GM12878 (cell line): ENCODE results near the gene CCNH. TPM values are rescaled to one million over a fixed set of nuclear protein-coding genes. Genes with fewer than 3 reads are reported as not detected.

ENCODE experiments used
- ATAC-seq: fragments of 200-7000 bp; cut with Tn5 transposase; 3 replicates; pipeline ENCODE4 v1.9.1; 2020; ENCODE audit warnings: mild to moderate bottlenecking, moderate library complexity
- BruUV-seq: library from RNA; stranded (reverse); fragments of 400-500 nt; replicated peaks from 2 replicates; lab custom pipeline; 2021; lab: Mats Ljungman, UMichigan
- CTCF ChIA-PET: fragments of 300-600 bp; sonication (Branson Sonifier 250); formaldehyde crosslinking; extraction: SDS; loops from one replicate; lab custom pipeline; 2021; ENCODE audit warnings: inconsistent platforms; lab: Yijun Ruan, JAX
- POLR2A ChIA-PET: fragments of 350-600 bp; formaldehyde crosslinking; extraction: SDS; loops from one replicate; lab custom pipeline; 2021; ENCODE audit warnings: inconsistent platforms; lab: Charles Lee
- RAD21 ChIA-PET: fragments of 300-600 bp; sonication (Branson Sonifier 250); formaldehyde crosslinking; loops from one replicate; lab custom pipeline; 2023; ENCODE audit warnings: antibody characterized with exemption; ENCODE audit not compliant: unreplicated experiment; lab: Charles Lee
- SMC1A ChIA-PET: fragments of 300-600 bp; sonication (Branson Sonifier 250); formaldehyde crosslinking; loops from one replicate; lab custom pipeline; 2023; ENCODE audit not compliant: unreplicated experiment, uncharacterized antibody; lab: Charles Lee
- DNase-seq: peaks from one replicate; pipeline ENCODE4 v3.0.0-alpha.2; 2011; ENCODE audit warnings: low read depth, low spot score
- FAIRE-seq: peaks from 3 replicates; lab custom pipeline; 2011; peaks lifted over from hg19 to GRCh38; lab: Jason Lieb, UNC
- H2AFZ ChIP-seq: 2 replicates; pipeline ENCODE4 v1.6.0; 2011; ENCODE audit warnings: low read depth, low read length, control low read depth; ENCODE audit not compliant: control insufficient read depth
- H3K27ac ChIP-seq: 2 replicates; pipeline ENCODE4 v1.5.1; 2011; ENCODE audit warnings: control low read depth; ENCODE audit not compliant: control insufficient read depth, insufficient read depth
- H3K27me3 ChIP-seq, 2 experiments: replicated peaks in 1 of 2; 2 replicates each; pipeline versions ENCODE4 v1.6.0 to v1.6.1; 2011; ENCODE audit warnings: low read length in 1 of 2; ENCODE audit not compliant: control insufficient read depth in 2 of 2, insufficient read depth in 2 of 2
- H3K36me3 ChIP-seq, 2 experiments: 2 replicates each; pipeline ENCODE4 v1.5.1; 2011; ENCODE audit warnings: low read length in 1 of 2; ENCODE audit not compliant: control insufficient read depth in 2 of 2, insufficient read depth in 2 of 2
- H3K4me1 ChIP-seq: 2 replicates; pipeline ENCODE4 v1.6.1; 2011; ENCODE audit warnings: mild to moderate bottlenecking, low read length, moderate library complexity, mixed read lengths; ENCODE audit not compliant: control insufficient read depth, insufficient read depth
- H3K4me2 ChIP-seq: 2 replicates; pipeline ENCODE4 v1.6.0; 2011; ENCODE audit warnings: control low read depth; ENCODE audit not compliant: control insufficient read depth, insufficient read depth
- H3K4me3 ChIP-seq: fragments of 200-600 bp; sonication (generic); 2 replicates; pipeline ENCODE4 v1.5.1; 2016
- H3K79me2 ChIP-seq: 2 replicates; pipeline ENCODE4 v1.6.0; 2011; ENCODE audit warnings: low read length; ENCODE audit not compliant: control insufficient read depth, insufficient read depth
- H3K9ac ChIP-seq: 2 replicates; pipeline ENCODE4 v1.8.0; 2011; ENCODE audit warnings: low read length, control low read depth, mixed read lengths; ENCODE audit not compliant: control insufficient read depth, insufficient read depth
- H3K9me3 ChIP-seq: replicated peaks from 3 replicates; pipeline ENCODE4 v1.5.1; 2011; ENCODE audit warnings: mild to moderate bottlenecking, low read length; ENCODE audit not compliant: control insufficient read depth, insufficient read depth
- H4K20me1 ChIP-seq: 2 replicates; pipeline ENCODE4 v1.6.0; 2011; ENCODE audit not compliant: control insufficient read depth, insufficient read depth
- CBX5 ChIP-seq: sonication (generic); IDR thresholded peaks from 2 replicates; pipeline ENCODE4 v1.6.1; 2016; ENCODE audit warnings: low read depth, moderate library complexity, mild to moderate bottlenecking, inconsistent platforms
- E2F8 ChIP-seq: fragments of 450-650 bp; IDR thresholded peaks from 2 replicates; pipeline ENCODE4 v1.6.1; 2018; ENCODE audit warnings: mild to moderate bottlenecking, low read depth, moderate library complexity; ENCODE audit not compliant: partially characterized antibody
- EZH2 ChIP-seq: IDR thresholded peaks from 2 replicates; pipeline ENCODE4 v1.6.1; 2012; ENCODE audit warnings: low read depth, mild to moderate bottlenecking, control low read depth, inconsistent platforms, low read length, borderline replicate concordance; ENCODE audit not compliant: control insufficient read depth
- IRF4 ChIP-seq: IDR thresholded peaks from 2 replicates; pipeline ENCODE4 v1.6.1; 2011; ENCODE audit warnings: low read depth, low read length
- LARP7 ChIP-seq: fragments of 450-650 bp; IDR thresholded peaks from 2 replicates; pipeline ENCODE4 v1.6.1; 2017; ENCODE audit warnings: mild to moderate bottlenecking
- SMC3 ChIP-seq: IDR thresholded peaks from 2 replicates; pipeline ENCODE4 v1.6.1; 2011; ENCODE audit warnings: low read length, improper control_type of control experiment, borderline replicate concordance
- WGBS: methylation state at CpG from one replicate; pipeline ENCODE4 v1.1.6; 2016; ENCODE audit warnings: low lambda C conversion rate; ENCODE audit not compliant: insufficient replicate concordance, insufficient coverage; ENCODE audit errors: missing lambda C conversion rate; 5-methylcytosine and 5-hydroxymethylcytosine counted together
- in situ Hi-C: fragments of 300-500 bp; cut with MboI; formaldehyde crosslinking; loops from 9 replicates; pipeline ENCODE4 v1.14.3; 2018; ENCODE audit warnings: mixed read lengths
- intact Hi-C: fragments of 100-400 bp; cut with micrococcal nuclease; formaldehyde crosslinking; loops from one replicate; pipeline ENCODE4 v1.14.2; 2022; ENCODE audit not compliant: unreplicated experiment
- polyA plus RNA-seq, 11 experiments: library from polyadenylated mRNA; depleted of rRNA in 4 of 11; unstranded in 6 of 11; stranded (reverse) in 5 of 11; fragments of >200 nt; fragmentation: Nextera tagmentation in 4 of 11; fragmentation: Illumina TruSeq in 1 of 11; extraction: Ambion mirVana in 4 of 11; extraction: Trizol in 1 of 11; gene quantifications; 1 replicate in 1 of 11; 2 replicates in 10 of 11; pipeline versions ENCODE4 v1.2.1 to v1.2.3, GENCODE V29; 2011 to 2016; ENCODE audit warnings: inconsistent platforms in 2 of 11, missing spikeins in 2 of 11, low read depth in 1 of 11
- total RNA-seq, 4 experiments: library from RNA; depleted of rRNA in 3 of 4; stranded (reverse); fragments of >200 nt in 3 of 4; fragmentation: Illumina TruSeq in 1 of 4; extraction: Trizol in 1 of 4; gene quantifications; 2 replicates each; pipeline versions ENCODE4 v1.2.1 to v1.2.3, GENCODE V29; 2013 to 2021
- TF ChIP-seq, protein P1 (sequence below): IDR thresholded peaks from 2 replicates; pipeline ENCODE4 v1.6.1; 2011; ENCODE audit warnings: mild to moderate bottlenecking, low read depth, low read length, moderate library complexity; ENCODE audit not compliant: insufficient replicate concordance
- TF ChIP-seq, protein P2 (sequence below): fragments of 450-650 bp; IDR thresholded peaks from 2 replicates; pipeline ENCODE4 v1.6.1; 2017; ENCODE audit warnings: borderline replicate concordance

CCNH gene
- total and polyA plus RNA-seq, 10 of the 15 experiments (the other 5 are each of a cell fraction or from before 2014, with no cell fraction given) = 43.9 to 116 (median 81.4) TPM

GRCh38 chr5:87383216-87383615 is 29.5 kb downstream of the CCNH start:
- no peak overlapping the region for H3K27ac ChIP-seq
- ATAC-seq = no peak
- 96% methylated on average over 1 of the region's 1 CpG for WGBS
- no peak overlapping the region for H3K9ac ChIP-seq
- FAIRE-seq = peak; percentile 81
- H2AFZ ChIP-seq = no peak overlapping the region
- SMC1A ChIA-PET = interaction anchor here (1.5 to 2.7 kb wide), 6 partner anchors 10 to 313 kb away, joined by 4 to 15 read pairs (median 5); no protein-coding TSS in a partner anchor
- H4K20me1 ChIP-seq = no peaks in the 10 kb centered on the region
- peaks cover 0 to 26% of the 10 kb centered on the region in 2 experiments; a peak in 3 of 4 replicates for H3K36me3 ChIP-seq
- TF ChIP-seq, protein P1, sequence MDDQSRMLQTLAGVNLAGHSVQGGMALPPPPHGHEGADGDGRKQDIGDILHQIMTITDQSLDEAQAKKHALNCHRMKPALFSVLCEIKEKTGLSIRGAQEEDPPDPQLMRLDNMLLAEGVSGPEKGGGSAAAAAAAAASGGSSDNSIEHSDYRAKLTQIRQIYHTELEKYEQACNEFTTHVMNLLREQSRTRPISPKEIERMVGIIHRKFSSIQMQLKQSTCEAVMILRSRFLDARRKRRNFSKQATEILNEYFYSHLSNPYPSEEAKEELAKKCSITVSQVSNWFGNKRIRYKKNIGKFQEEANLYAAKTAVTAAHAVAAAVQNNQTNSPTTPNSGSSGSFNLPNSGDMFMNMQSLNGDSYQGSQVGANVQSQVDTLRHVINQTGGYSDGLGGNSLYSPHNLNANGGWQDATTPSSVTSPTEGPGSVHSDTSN = no peak
- TF ChIP-seq E2F8 (no peak), SMC3 (no peak), LARP7 (no peak), CBX5 (no peak), EZH2 (no peak), IRF4 (no peak)
- TF ChIP-seq, protein P2, sequence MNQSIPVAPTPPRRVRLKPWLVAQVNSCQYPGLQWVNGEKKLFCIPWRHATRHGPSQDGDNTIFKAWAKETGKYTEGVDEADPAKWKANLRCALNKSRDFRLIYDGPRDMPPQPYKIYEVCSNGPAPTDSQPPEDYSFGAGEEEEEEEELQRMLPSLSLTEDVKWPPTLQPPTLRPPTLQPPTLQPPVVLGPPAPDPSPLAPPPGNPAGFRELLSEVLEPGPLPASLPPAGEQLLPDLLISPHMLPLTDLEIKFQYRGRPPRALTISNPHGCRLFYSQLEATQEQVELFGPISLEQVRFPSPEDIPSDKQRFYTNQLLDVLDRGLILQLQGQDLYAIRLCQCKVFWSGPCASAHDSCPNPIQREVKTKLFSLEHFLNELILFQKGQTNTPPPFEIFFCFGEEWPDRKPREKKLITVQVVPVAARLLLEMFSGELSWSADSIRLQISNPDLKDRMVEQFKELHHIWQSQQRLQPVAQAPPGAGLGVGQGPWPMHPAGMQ = no peak
- TF ChIP-seq, all 136 proteins: peak for 0
- RAD21 ChIA-PET = interaction anchor here (0.9 to 1.4 kb wide), 2 partner anchors 17 to 314 kb away, joined by 3 to 4 read pairs; no protein-coding TSS in a partner anchor
- no peak for DNase-seq
- intact Hi-C loops = no loop called here
- Histone ChIP-seq H3K27me3 (no peaks in the 10 kb centered on the region), H3K4me3 (no peak overlapping the region), H3K9me3 (no peaks in the 10 kb centered on the region), H3K79me2 (no peaks in the 10 kb centered on the region), H3K4me1 (no peaks in the 10 kb centered on the region), H3K4me2 (no peak overlapping the region)
- BruUV-seq = no TSS peak
- in situ Hi-C loops = no loop called here
- POLR2A ChIA-PET = no interaction called here
- CTCF ChIA-PET = interaction anchor here (0.6 to 1.3 kb wide), 3 partner anchors 12 to 1655 kb away, joined by 3 to 4 read pairs (median 3); no protein-coding TSS in a partner anchor
